ENCODE results near the gene MSI2.

The MSI2 gene

GRCh38 chr17:57589151-57590034 is 333.1 kb downstream of the MSI2 start:
- DNase-seq = no peak

- DNase-seq = no peak
These were observed 337.6 kb downstream of the MSI2 start for GRCh38 chr17:57593739-57594462.

- no peak for DNase-seq
These were observed 338.4 kb downstream of the MSI2 start for GRCh38 chr17:57594767-57595166.

- no peak for DNase-seq
These were observed 339.1 kb downstream of the MSI2 start for GRCh38 chr17:57595426-57595825.

DNA sequence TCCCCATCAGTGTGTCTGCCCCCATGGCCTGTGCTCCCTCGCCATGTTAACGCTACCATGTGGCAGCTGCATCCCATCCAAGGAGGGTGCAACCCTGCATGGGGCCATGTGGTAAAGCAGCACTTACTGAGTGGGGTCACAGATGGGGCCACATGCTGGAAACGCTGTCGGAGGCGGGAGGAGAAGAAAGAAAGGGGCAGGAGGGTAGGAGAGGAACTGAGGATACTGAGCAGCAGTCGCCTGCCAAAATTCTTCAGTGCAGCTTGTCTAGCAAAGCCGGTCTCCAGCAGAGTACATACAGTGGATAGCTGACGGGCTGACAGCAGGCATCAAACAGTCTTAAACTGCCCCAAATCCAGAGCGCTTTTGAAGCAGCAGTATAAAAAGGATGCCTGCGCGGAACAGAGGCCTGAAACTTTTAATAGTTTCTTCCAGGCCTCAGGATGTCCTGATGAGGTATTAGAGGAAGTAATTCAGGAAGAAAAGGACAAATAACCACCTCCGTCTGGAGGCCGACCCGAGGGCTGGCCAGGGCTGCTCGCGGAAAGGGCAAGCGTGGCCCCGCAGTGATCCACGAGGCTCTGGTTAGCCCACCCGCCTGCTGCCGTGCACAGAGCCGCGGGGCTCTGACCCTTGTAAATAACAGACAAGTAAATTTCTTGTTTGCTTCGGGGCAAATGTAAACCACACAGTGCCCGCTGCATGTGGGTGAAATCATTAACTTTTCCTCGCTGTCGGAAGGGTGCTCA is 339.8 kb downstream of the MSI2 start:
- no peak for DNase-seq

DNA sequence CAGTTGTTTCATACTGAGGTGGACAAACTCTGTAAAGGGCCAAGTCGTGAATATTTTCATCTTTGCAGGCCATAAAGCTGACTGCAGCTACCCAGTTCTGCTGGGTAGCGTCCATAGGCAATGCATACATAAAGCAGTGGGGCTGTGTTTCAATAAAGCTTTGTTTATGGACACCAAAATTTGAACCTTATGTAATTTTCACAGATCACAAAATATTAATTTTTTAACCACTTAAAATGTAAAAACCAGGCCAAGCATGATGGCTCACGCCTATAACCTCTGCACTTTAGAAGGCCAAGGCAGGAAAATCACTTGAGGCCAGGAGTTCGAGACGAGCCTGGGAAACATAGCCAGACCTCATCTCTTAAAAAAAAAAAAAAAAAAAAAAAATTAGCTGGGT is 340.8 kb downstream of the MSI2 start:
- DNase-seq = no peak

DNA sequence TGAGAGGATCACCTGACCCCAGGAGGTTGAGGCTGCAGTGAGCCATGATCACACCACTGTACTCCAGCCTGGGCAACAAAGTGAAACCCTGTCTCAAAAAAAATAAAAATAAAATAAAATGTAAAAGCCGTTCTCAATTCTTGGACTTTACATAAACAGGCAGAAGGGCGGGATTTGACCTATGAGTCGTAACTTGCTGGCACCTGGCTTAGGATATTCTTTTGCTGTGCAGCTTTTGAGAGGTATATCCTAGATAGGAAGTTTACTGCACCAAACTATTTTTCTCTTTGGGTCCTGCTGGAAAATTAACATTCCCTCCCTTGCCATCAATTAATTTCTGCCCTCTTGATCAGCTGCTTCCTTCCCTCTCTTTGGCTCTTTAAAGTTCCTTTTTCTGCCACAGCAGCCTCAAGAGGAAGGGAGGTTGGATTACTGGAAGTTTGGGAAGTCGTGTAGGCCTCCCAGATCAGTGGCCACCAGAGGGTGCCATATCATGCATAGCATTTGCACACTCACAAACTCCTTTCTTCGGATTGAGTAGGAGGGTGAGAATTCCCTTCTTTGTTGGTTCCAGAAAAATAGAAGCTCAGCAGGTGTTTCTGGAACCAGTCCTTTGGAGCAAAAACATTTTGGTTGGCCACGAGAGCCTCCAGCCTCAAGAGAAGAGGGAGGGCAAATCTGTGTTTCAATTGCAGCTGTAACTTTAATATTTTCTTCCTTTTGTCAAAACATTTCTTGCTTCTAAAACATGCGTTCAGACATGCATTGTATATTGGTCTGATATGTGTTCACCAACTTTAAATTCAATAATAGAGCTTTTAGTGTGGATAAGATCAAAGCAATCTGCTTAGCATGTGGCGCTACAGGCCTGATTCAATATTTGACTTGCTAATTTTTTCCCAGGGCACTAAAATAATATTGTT is 341.5 kb downstream of the MSI2 start:
- peak; percentile 5 for DNase-seq

- no peak for DNase-seq
These were observed 343.1 kb downstream of the MSI2 start for GRCh38 chr17:57599271-57600045.

- DNase-seq = no peak
These were observed 343.8 kb downstream of the MSI2 start for GRCh38 chr17:57600074-57600473.

DNA sequence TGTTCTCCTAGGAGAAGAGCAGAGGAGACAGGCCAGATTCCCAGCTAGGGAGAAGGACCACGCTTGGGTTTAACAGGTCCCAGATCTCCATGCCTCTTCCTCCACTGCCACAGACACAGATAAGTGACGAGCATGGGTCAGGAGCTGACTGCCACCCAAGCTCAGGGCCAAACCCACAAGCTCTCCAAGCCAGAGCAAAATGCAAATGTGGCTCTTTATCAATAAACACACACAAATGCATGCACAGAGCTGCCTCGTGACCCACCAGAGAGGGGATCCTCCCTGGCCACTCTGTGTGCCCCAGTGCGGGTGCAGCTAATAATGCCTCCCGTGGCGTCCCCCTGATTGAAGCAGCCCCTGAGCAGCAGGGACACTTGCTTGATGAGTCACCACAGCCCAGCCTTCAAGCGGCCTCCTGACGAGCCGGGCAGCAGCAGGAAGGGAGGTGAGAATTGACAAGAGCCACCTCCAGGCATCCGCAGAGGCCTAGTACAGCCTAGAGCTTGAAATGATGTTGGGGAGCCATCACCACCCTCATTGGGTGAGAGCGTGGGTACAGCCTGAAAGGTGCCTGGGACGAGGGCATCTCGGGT is 344.9 kb downstream of the MSI2 start:
- DNase-seq = no peak

DNA sequence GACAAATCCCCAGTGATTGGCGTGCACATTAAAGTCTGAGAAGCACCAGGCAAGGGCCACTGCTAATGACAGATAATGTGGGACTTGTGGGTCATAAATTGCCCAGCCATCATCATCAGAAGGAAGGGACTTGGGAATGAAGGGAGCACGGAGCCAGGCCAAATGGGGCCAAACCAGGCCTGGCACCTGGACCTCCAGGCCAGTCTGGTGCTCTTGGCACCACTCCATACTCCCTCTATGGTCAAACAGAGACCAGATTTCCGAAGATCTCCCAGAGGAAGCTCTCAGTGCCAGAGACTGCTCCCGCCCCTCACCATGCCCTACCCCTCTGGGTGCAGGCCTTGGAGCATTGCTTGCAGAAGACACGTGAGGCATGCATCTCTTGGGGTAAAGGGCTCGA is 346.6 kb downstream of the MSI2 start:
- DNase-seq = no peak

DNA sequence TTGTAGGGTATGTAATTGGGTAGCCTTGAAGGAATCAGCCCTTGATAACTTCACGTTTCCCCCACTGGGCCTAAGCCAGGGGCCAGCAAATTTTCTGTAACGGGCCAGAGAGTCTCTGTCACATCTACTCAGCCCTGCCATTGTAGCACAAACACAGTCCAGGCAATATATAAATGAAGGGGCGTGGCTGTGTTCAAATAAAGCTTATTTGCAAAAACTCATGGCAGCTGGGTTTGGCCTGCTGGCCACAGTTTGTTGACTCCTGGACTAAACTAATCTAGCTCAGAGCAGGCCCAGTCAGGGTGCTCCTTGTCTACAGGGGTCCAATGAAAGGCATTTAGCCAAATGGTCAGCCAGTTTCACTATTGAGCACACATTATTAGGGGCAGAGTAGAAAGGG is 347.2 kb downstream of the MSI2 start:
- DNase-seq = peak; percentile 9

GRCh38 chr17:57603978-57604377 is 347.7 kb downstream of the MSI2 start:
- no peak for DNase-seq

DNA sequence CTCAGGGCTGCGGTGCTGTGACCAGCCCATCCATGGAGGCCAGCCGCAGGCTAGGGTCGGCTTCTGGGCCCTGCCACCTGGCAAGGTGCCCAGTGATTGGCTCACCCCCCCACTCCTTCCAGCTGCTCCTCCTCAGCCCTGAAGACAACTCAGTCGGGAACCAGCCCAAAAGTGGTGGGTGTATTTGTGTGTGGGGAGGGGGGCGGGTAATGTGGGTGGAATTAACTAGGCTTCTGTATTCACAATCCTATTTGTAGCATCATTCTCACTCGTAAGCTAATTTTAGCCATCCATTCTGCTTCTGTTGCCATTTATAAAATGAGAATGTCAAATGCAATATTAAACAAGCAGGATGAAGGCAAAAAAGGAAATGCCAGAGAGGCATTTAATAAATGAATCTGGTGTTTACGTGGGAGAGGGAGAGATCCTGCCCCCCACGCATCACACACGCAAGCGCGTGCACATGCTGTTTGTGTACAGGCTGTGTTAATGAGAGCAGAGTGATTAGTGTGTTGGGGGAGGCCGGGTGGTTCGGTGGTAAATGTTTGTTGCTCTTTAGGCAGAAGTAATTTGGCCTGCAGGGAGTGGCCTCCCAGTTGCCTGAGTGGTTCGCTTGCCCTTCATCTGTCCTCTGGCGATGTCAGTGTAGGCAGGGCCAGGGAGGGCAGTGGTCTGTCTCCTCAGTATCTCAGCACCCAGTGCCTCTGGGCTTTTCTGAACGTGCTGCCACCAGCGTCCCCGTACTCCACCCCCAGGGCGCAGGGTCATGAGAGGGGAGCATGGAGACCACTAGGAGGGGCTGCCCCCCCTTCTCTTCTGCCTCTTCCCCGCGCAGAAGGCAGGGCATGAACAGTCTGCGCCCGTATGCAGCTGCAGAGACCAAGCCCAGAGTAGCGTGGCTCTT is 348.7 kb downstream of the MSI2 start:
- peak; percentile 48 for DNase-seq

GRCh38 chr17:57605675-57606105 is 349.4 kb downstream of the MSI2 start:
- peak; percentile 55 for DNase-seq

- no peak for DNase-seq
These were observed 350.0 kb downstream of the MSI2 start for GRCh38 chr17:57606111-57606875.

DNA sequence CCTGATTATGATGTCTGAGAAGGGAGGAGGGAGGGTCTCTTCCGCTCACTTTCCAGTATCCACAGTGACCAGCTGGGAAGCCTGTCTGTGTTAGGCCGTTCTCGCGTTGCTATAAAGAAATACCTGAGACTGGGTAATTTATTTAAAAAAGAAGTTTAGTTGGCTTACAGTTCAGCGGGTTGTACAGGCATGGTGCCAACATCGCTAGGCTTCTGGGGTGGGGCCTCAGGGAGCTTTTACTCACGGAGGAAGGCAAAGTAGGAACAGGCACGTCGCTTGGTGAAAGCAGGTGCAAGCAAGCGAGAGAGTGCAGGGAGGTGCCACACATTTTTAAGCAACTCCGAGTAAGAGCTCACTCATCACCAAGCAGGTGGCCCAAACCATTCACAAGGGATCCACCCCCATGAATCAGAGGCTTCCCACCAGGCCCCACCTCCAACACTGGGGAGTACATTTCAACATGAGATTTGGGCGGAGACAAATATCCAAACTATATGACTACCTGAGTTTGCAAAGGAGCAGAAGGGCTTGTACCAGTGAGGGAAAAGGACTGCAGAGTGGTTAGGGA is 351.3 kb downstream of the MSI2 start:
- DNase-seq = no peak

DNA sequence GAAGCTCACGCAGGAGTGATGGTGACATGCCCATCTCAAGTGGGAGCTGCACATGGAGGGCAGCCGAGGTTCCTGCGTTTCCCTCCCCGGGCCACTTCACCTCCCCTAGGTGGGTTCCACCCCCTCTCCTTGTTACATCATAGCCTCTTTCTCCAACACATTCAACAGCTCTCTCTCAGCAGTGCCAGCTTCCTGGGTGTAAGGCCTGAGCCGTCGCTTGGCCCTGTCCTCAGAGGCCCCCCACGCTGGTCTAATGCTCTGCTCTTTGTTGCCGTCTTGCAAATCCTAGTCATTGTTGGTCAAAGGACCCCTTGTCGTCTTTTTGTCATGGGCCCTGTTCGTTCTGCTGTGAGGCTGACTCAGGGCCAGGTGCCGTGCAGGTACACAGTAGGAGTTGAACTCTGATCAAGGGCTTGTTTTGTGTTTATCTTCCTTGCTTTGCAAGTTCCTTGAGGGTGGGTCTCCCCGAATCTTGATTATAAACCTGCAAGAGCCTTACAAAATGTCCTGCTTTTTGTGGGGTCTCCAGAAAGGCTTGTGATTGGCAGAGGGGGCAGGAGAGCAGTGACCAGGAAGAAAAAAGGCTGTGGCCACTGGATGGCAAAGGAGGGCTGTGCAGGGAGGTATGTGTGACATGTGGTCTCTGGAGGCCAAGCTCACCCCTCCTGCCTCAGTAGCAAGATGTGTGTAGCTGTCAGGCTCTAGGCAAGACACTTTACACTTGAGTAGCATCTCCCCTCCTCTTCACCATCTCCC is 352.2 kb downstream of the MSI2 start:
- no peak for DNase-seq

All from DMS153 (cell line).